GM18870 (cell line): Measurements from ENCODE around the gene ATP1A2.

Experiments
- ATAC-seq: cut with Tn5 transposase; IDR thresholded peaks from one replicate; pipeline ENCODE4 v1.9.1; 2021; ENCODE audit warnings: moderate library complexity; ENCODE audit not compliant: unreplicated experiment

Gene ATP1A2

DNA sequence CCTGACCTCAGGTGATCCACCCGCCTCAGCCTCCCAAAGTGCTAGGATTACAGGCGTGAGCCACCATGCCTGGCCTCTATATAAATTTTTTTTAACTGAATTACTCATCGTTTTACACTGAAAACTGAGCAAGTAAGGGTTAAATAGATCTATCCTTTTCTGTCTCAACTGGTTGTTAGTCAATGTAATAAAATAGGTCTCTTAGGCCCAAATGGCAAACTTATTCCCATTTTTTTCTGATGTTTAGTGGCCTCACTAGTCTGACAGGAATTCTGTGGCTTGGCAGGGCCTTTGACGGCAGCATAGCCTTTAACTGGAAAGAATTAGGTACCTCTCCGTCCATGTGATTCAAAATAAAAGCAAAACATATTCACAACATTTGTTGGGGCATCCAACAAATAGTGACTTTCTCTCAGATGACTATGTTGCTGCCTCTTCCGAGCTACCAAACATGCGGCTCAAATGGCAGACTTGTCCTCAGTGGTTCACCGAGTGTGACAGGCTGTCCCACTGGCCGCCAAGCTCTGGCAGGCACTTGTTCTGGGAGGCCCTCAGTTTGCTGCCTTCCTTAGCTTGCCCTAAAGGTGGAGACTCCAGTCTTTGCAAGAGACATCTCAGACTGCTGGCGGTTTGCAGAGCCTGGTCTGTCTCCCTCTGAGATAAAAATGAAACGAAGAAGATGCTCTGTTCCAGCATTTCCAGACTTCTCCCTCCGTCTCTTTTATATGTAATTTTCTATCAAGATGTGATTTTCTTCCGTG is 53.2 kb downstream of the ATP1A2 start:
- ATAC-seq = no peak

DNA sequence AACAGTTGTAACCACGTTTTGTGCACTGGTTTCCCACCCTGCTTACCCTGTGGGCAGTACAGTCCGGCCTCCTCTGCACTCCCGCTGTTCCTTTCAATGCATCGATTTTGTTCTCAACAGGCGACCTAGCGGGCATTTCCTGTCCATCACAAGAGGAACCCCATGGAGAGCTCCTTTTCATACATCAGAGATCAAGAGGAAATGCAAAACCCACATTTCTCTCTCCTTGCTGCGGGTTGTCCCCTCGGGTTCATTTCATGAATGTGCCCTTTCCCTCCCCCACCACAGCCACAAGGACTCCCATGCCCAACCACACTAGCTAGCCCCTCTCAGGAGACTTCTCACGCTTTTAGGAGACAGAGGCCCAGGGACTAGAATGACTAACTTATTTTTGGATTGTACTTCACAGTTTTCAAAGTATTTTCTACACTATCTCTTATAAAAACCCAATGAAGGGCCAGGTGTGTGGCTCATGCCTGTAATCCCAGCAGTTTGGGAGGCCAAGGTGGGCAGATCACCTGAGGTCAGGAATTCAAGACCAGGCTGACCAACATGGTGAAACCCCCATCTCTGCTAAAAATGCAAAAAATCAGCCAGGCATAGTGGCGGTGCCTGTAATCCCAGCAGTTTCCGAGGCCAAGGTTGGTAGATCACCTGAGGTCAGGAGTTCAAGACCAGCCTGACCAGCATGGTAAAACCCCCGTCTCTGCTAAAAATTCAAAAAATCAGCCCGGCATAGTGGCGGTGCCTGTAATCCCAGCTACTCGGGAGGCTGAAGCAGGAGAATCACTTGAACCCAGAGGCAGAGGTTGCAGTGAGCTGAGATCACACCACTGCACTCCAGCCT is 54.2 kb downstream of the ATP1A2 start:
- peak; percentile 56 for ATAC-seq

DNA sequence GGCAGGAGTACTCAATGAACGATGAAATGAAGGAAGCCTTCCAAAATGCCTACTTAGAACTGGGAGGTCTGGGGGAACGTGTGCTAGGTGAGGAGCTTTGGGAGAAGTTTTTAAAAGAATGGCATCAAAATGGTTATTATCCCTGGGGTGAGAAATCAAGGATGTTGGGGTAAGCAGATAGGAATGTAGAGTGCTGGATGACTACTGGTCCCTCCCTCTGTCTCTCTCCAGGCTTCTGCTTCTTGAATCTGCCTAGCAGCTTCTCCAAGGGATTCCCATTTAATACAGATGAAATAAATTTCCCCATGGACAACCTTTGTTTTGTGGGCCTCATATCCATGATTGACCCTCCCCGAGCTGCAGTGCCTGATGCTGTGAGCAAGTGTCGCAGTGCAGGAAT is 55.8 kb downstream of the ATP1A2 start:
- no peak for ATAC-seq

DNA sequence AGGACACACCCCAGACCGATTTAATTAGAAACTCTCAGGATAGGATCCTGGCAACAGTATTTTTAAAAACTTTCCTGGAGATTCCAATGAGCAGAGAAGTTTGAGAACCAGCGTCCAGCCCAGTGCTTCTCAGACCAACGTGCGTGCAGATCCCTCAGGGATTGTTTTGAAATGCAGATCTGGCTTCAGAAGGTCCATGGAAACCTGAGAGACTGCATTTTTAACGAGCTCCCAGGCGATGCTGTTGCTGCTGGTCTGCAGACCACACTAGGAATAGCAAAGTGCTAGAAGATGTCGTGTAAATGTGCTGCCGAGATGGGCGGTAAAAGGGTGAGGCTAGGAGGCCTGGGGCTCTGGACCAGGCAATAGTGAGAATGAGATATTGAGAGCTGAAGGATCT is 56.4 kb downstream of the ATP1A2 start:
- no peak for ATAC-seq

DNA sequence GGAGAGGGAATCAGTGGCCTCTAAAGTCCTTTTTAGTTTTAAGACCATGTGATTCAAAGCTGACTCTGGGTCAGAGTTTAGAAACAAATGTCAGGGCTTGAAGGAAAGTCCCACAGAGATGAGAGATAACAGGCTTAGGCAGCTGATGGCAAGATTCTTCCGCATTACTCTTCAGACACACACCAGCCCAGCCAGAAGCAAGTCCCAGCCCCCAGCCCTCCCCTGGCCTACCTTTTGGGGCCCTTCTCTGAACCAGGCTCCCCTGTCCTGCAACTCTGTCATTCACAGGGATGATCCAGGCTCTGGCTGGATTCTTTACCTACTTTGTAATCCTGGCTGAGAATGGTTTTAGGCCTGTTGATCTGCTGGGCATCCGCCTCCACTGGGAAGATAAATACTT is 61.7 kb downstream of the ATP1A2 start:
- no peak for ATAC-seq

DNA sequence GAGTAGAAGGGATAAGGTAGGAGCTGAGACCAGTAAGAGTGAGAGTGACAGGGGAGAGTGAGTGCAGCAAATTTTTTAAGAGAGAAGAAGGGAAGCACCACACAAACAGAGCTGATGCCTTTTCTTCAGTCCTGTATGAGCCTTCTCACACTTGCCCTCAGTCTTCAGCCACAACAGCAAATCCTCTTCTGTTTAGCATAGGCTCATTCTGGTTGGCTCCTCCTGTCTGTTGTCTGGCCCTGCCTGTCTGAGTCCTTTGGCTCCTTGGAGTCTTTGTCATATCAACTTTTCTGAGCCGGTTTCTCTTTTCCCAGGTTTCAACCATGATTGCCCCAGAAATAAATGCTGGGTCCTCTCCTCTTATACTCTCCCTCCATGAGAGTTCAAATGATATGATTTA is 62.1 kb downstream of the ATP1A2 start:
- no peak for ATAC-seq

DNA sequence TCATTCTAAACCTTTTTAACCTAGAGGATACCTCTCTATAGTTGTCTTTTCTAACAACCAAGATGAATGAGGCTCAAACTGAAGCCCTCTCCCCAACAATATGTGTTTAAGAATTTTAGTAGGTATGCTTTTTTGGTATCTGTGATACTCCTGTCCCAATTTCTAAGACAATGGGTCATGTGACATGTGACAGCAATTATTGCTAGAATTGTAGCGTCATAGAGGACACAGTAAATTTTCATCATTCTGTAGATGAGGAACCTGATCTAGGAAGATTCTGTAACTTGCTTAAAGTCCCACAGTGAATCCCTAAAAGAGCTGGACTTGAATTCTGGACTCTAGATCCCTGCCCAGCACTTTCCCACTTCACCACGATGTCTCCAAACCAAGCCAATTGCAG is 63.2 kb downstream of the ATP1A2 start:
- ATAC-seq = no peak

DNA sequence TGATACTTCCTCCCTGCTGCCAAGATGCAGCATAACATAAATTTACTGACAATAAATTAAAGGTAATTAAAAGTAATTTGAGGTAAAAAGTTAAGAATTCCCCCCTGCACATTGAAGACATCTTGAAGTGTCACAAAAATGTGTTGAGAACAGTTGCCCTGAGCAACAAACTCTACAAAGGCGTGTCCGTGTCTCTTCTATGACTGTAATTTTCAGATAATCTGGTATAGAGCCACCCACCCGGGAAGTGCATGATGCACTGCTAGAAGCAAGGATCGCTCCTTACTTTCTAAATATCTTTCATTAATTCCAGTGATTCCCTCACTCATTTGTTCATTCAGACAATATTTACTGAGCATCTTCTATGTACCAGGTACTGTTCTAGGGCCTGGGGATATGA is 63.8 kb downstream of the ATP1A2 start:
- ATAC-seq = no peak

DNA sequence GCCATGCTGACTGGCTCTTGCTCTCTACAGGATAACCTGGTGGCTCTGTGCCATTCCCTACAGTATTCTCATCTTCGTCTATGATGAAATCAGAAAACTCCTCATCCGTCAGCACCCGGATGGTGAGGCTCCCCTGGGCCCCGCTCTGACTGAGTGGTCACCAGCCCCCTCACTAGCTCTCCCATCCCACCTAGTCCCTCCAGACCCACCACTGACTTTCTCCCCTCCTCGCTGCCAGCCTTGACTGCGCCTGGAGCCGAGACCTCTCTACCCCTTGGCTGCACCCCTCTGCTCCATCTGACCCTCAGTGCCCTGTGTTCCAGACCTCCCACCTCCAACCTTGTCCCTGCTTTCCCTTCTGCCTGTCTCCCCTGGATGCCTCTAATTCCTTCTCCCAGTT is 70.7 kb downstream of the ATP1A2 start:
- ATAC-seq = no peak

DNA sequence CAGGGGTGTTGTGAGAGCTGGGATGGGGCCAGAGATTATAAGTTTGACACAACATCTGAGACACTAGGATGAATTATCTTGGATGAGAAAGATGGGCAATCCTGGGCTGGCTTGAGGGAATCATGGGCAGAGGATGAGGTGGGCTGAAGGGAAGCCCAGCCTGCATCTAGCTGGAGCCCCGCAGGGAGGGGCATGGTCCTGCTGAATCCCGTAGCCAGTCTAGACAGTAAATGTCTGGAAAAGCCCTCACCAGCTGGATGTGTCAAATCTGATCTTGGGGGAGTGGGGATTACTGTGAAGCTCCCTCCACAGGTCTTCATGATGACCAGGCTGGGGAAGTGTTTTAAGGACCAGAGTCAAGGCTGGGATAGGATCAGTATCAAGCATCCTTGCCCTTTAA is 71.2 kb downstream of the ATP1A2 start:
- no peak for ATAC-seq

DNA sequence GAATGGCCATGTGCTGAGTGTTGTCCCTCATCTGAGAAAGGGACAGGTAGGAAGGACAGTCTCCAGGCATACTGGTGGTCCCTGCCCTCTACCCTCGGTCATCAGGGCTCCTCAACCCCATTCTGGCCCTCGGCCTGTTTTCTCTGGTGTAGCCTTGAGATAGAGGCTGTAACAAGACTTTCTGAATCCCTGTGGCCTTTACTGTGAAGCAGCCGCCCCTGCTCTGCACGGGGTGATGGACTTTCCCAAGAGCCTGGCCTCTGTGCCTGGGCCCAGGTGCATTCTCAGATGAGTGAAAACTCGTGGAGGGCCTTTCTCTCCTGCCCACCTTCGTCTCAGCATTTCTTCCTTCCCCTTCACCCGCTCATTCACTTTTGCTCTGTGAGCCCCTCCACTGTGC is 71.8 kb downstream of the ATP1A2 start:
- ATAC-seq = no peak

DNA sequence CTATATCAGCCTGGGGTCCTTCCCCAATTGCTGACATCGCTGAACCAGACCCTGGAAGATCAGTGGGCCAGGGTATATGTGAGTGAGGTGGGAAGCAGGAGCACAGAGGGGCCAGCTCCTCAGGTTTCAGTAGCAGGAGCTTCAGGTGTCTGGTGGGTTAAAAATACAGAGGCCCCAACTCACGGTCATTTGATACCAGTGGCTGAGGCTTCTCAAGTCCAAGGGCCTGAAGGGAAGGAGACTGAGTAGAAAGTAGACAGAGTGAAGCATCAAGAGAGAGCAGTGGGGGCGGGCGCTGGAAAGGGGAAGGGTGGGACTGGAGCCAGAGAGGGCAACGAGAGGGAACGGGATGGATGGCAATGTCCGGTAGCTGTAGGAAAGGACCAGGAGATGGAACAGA is 72.8 kb downstream of the ATP1A2 start:
- no peak for ATAC-seq

DNA sequence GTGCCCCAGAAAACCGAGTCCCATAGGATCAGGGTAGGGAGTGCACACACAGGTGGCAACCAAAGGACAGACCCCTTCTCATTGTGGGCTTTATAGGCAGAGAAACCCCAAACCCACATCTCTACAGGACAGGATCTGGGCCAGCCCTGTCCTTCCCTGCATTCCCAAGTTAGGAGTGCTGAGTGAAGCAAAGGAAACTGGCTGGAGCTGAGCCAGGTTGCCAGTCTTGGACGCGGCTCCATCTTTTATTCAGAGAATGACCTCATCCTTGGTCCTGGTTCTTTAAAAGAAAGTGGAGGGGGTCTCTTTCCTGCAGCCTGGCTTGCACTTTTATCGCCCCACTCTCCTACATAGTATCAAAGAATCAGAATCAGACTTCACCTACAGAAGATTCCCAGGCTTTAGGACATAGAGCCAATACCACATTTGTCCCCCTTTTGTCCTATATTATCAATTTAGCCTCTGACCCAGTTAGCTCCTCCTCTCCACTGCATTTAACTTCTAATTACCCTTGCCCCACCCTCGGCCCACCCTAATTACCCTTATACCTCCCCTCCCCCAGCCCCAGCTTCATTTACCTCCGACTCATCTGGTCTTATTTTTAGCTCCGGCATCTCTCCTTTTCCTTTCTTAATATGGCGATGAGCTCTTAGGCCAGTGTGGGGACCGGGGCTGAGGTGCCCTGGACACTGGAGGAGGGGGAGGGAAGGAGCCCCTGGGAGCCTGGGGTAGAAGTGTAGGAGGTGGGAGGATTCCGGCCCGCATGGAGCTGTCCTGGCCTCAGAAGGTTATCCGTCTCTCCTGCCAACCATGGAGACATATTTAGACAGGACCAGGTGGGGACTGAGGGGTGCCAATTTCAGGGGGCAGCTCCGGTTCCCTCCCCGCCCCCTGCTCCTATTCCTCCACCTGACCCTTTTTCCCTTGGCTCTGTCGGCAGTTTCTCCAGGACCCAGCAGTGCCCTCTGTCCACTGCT is 74.4 kb downstream of the ATP1A2 start, which contains the start of gene CASQ1:
Gene CASQ1 (plus strand): TSS at position 927 of the 977 bp plus-strand sequence. CDS start 177 bp downstream, outside the sequence.
- ATAC-seq = no peak

DNA sequence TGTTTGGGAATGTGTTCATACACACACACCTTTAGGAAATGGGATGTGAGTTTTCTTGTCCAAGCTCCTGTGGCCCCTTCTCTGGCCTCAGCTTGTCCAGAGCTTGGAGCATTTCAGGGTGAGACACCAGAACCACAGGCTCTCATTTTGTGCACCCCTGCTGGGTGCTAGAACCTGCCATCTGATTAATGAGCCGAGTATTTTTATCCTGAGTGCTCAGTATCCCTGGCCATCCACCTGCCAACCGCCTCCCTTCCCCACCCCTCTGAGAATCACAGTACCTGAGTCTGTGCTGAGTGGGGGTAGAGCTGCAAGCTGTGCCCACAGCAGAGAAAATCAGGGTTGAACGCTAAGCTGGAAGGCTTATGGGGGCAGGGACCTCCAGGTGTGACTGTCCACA is 76.2 kb downstream of the ATP1A2 start:
- no peak for ATAC-seq

DNA sequence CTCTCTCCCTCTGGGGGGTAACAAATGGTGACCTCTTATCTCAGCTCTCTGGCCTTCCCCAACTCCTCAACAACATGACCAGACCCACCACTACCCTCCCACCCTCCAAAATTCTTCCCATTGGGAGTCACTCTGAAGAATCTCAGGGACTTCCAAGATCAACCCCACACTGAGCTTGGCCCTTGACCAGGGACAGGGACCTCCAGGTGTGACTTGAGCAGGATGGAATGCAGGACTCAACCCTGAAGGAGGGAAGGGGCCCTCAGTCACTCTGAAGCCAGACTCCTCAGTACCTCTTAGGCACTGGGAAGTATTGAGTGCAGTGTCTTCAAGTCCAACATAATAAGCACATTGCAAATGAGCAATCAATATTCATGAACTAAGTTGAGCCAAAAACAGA is 76.7 kb downstream of the ATP1A2 start:
- no peak for ATAC-seq
